Activated naive CD4-positive, alpha-beta T cell (primary cell): ENCODE data around the gene EHBP1L1.
A peak's percentile ranks its signal among the peaks of the same experiment; 100 is the strongest.
"Not testable (repeated sequence)": the region's sequence is repeated elsewhere in the genome, so short reads cannot be mapped to it uniquely, and the experiment has no call there.

Experiments
- DNase-seq, 4 experiments: peaks; one replicate each; lab custom pipeline; 2025; lab: John Stamatoyannopoulos, UW

The EHBP1L1 gene

DNA sequence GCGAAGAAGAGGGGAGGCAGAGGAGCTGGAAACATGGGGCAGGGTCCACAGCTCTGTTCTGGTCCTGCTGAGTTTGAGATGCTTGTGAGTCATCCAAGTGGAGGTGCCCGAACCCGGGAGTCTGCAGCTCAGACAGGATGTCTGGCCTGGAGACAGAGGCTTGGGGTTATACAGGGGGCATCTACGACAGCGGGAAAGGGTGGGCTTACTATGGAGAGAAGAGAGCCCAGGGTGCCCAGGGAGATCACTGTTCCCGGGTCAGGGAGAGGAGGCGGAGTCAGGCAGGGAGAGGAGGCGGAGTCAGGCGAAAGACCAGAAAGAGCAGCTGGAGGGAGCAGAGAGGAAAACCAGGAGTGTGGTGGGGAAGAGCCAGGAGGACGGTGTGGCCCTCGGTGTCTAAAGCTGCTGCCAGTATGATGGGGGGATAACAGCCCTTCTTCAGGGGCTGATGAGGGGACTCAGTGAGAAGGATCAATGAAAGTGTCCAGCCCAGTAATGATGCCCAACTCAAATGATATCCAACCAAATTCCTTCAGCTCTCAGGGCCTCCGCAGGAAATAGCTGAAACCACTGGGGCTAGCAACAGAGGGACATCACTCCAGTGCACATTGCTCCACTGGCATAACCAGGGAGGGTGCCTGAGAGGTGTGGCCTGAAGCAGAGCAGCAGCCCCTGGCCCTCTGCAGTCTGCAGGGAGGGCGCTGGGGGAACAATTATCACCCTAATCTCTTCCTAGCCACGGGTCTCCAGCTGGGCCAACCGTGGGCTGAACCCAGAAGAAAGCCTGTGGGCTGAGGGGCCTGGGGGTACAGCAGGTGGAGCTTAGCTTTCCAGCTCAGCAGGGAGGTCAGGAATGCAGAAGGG is 15.1 kb upstream of the EHBP1L1 start:
- no peak for DNase-seq

DNA sequence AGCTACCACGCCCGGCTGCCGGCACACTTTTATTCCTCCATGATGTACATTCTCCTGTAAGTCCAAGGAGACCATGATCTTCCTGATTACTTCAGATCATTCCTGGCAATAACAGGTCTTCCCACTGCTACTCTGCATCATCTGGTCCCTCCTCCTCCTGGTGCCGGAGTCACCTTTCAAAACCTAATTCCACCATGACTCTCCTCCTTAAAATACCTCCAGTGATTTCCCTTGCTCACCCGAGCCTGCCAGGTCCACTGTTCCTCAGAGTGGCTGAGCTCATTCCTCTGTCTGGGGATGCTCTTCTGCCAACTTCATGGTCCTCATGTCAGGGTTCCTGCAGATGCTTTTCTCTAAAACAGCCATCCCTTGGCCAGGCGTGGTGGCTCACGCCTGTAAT is 13.8 kb upstream of the EHBP1L1 start:
- DNase-seq, result no peak

DNA sequence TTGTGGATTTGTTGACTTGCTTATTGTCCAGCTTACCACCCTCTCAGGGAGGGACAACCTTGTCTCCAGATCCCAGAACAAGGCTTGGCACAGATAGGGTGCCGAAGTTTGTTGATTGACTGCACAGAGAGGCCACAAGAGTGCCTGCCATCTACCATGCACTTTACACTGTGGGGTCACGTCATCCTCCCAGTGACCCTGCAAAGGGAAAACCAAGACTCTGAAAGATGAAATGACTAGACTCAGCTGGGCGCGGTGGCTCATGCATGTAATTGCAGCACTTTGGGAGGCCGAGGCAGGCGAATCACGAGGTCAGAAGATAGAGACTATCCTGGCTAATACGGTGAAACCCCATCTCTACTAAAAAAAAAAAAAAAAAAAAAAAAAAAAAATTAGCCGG is 13.1 kb upstream of the EHBP1L1 start:
- no peak for DNase-seq

DNA sequence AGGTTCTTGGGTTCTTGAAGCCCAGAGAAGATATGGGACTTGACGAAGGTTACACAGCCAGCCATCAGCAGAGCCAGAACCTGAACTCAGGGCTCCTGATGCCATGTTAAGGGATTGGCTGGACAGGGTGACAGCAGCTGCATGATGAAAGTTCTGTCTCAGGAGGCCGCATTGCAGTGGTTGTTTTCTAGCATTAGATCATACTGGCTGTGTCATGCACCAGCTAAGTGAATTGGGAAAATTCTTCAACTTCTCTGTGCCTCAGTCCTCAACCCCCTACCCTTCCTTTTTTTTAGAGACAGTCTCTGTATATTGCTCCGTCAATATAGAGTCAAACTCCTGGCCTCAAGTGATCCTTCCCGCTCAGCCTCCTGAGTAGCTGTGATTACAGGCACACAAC is 12.3 kb upstream of the EHBP1L1 start:
- no peak for DNase-seq

DNA sequence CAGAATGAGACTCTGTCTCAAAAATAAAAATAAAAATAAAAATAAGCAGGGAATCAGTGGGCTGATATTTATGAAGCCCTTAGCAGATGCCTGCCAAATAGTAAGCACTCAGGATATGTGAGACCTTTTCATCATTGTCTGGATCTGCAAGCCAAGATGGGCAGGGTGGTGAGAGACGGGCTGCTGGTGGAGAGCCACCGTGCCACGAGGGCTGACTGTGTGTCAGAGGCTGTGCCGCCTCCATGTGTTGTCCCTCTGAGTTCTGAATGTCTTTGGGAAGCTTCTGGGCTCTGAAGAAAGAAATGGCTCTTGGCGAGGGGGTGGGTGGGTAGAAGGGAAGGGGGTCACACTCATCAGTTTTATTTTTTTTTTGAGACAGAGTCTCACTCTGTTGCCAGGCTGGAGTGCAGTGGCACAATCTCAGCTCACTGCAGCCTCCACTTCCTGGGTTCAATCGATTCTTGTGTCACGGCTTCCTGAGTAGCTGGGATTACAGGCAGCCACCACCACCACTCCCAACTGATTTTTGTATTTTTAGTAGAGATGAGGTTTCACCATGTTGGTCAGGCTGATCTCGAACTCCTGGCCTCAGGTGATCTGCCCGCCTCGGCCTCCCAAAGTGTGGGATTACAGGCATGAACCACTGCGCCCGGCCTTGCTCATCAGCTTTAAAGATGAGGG is 10.8 kb upstream of the EHBP1L1 start:
- DNase-seq, result not testable (repeated sequence)

DNA sequence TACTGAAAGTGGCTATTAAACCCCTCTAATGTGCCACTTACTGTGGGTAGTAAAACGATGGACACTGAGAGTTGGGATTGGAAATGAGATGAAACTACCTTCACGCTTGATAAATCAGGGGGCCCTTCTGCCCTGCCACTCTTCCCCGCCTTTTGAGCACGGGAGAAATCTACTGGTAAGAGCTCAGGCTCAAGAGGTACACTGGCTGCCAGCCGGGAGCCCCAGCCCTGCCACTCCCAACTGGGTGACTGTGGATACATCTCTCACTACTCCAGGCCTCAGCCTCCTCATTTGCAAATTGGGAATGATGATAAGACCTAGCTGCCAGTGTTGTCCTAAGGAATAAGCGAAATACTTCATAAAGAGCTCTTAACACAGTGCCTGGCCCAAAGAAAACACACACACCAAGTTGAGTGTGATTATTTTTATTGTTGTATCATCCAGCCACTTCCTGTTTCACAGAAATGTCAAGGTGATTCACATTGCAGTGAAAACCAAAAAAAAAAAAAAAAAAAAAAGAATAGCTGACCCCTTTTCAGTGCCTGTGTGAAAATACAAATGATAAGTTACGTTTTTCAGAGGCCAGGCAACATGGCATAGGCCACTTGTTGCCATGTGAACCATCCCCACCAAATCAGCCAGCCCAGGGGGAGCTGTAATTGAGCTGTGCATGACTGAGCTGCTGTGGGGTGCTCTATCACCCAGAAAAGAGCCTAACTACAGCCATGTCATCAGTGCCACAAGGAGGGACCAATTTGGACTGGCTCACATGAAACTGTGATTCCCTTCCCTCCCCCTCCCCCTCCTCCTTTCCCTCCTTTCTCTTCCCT is 10.0 kb upstream of the EHBP1L1 start:
- no peak for DNase-seq

DNA sequence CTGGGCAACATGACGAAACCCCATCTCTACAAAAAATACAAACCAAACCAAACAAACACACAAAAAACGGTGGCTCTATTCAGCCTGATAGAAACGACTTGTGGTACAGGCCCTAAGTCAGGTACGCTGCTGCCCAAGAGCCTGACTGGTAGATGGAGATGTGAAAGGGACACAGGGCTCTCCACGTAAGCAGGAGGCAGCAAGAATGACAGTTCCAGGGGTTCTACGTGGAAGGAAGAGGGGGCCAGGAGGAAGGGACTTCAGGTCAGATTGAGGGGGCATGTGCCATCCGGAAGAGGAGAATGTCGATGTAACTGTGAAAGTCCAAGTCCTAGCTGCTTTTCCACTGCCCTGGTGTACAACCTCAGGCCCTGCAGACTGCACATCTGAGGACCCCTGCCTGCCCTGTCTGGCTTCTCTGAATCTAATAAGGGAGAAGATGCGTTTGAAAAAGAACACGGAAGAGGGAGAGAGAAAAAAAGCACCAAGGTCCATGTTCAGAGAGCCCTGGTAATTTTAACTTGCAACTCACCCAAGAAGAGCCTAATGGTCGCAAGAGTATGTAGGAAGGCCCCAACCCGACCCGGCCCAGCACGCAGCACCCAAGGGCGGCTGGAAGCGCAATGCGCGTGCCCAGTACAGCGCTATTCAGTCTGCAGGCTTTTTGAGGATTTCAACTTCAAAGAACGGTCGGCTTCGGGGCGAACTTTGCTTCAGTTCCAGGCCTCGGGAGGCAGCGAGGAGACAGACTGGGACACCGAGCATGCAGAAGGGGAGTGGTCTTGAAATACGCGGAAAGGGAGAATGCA is 6.5 kb upstream of the EHBP1L1 start:
- DNase-seq, result peak in 2 of 4 experiments; percentile 69 to 77

DNA sequence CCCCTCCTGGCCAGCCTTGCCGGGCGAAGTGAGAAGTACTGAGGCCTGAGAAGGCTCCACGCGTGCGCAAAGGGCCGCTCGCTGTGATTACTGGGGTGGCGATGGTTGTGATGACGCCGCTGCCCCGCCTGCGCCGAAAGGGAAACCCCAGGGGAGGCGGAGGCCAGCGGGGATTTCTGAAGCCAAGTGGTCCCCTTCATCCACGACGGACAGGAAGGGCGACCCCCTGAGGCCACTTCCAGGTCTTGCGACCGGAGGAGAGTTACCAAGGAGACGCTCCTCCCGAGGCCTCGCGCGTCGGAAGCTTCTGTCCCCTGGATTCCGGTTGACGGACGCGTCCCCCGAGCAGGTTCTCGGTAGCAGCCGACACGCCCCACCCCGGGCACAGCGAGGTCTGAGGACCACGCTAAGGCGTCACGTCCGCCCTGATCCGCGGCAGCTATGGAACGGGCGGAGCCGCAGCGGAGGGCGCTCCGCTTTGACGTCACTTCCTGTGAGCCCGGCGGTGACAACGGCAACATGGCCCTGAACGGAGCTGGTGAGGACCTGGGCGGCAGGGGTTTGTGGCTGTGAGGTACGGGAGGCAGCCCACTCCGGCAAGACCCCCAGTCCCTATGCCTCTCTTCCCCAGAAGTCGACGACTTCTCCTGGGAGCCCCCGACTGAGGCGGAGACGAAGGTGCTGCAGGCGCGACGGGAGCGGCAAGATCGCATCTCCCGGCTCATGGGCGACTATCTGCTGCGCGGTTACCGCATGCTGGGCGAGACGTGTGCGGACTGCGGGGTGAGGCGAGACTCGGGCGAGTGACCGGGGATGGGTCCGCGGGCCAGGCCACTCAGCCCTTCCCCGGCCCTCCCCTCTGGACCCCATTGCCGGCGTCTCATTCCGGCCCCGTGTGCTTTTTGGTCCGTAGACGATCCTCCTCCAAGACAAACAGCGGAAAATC is 5.6 kb upstream of the EHBP1L1 start, which contains the start of gene ZNRD2:
TSS of gene ZNRD2 (plus strand) at position 505 of the 946 bp plus-strand sequence. CDS start at position 520, 15 bp downstream.
- peak; percentile 97 to 99 (median 98) for DNase-seq

DNA sequence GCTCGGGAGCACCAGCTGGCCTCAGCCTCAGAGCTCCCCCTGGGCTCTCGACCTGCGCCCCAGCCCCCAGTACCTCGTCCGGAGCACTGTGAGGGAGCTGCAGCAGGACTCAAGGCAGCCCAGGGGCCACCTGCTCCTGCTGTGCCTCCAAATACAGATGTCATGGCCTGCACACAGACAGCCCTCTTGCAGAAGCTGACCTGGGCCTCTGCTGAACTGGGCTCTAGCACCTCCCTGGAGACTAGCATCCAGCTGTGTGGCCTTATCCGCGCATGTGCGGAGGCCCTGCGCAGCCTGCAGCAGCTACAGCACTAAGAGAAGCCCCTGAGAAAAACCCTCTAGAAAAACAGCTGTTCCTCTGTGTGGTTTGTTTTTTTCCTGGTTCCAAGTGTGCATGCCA is 4.4 kb upstream of the EHBP1L1 start:
- DNase-seq, result no peak

DNA sequence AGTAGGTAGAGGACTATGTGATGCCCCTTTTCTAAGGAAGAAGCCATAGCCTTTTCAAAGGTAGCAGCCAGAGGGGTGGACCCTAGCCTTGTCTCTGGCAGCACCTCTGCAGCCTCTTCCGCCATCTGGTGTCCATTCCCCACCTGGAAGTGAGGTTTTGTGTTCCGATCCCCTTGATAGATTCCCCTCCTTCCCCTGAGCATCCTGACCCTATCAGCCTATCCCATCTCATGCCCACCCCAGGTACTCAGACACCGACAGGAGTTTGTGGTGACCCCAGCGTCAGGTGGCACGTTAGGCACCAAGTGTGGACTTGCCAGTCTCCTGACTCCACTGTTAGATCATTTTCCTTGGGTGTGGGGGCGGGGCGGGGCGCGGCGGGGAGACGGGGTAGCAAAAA is 3.9 kb upstream of the EHBP1L1 start:
- no peak for DNase-seq

DNA sequence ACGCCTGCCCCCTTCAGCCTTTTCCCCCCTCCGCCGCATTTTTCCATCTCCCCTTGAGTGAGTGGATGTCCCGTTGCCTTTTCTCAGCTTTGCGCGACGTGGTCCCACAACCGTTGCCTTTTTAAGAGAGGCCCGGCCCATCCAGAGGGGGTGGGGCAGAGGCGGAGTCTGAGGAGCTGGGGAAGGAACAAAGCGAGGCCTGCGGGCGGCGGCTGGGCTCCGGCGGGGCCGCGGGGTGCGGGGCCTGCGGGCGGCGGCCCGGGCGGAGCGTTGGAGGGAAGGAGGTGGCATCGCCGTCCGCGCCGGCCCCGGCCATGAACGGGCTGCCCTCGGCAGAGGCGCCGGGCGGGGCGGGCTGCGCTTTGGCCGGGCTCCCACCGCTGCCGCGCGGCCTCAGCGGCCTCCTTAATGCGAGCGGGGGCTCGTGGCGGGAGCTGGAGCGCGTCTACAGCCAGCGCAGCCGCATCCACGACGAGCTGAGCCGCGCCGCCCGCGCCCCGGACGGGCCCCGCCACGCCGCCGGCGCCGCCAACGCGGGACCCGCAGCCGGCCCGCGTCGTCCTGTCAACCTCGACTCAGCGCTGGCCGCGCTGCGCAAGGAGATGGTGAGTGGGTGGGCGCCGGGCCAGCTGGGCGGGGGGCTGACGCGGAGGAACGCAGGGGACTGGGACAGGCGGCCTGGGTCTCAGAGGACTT is 3.3 kb upstream of the EHBP1L1 start, which contains the start of gene FAM89B:
TSS of gene FAM89B (plus strand) at position 183 of the 696 bp plus-strand sequence. CDS start at position 315, 132 bp downstream.
- peak; percentile 39 to 87 (median 69) for DNase-seq

DNA sequence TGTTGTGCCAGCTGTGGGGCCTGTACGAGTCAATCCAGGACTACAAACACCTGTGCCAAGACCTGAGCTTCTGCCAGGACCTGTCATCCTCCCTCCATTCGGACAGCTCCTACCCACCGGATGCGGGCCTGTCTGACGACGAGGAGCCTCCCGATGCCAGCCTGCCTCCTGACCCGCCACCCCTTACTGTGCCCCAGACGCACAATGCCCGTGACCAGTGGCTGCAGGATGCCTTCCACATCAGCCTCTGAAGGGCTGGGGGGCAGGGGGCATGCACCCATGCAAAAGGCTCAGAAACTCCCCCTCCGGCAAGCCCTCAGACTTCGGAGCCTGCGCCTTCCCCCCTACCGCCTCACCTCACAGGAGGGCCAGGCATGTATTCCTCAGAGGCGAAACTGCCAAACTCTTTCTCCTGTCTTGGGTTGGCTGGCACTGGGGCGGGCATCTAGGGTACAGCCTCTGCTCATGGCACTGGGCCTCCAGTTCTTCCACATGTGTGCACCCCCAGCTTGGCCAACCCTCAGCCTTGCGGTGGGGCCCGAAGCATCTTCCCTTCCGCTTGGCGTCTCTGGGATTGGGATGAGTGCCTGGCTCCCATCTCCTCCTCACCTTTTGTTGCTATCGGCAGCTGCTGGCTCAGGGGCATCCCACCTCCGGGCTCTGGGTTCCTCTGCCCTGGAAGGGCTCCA is 2.3 kb upstream of the EHBP1L1 start:
- DNase-seq, result no peak

DNA sequence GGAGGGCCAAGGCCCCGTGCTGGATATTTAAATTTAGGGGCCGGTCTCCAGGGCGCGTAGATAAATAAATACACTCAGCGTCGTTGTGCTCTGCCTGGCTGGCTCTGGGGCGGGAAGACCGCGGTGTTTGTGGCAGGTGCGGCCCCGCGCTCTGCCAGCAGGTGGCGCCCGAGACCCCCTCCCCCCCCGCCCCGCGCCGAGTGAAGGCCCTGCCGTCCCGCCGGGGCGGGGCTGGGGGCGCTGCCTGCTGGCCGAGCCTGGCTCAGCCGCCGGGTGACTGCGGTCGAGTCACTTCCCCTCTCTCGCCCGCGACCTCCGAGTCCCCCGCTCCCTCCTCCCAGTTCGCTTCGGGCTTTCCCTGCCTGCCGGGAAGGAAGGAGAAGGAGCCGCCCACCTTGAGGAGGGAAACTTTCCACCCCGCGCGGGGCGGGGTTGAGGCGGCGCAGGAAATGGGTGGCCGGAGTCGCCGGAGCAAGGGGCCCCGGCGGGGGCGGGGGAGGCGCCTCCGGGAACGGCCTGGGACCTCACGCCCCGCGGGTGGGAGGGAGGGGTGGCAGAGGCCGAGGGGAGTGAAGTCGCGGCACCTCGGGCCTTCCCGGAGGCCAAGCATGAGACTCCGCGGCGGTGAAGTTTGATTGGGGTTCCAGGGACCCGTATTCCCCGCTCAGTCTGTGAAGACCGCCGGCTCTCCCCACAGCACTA is 1.6 kb upstream of the EHBP1L1 start:
- peak; percentile 67 to 81 (median 72) for DNase-seq

DNA sequence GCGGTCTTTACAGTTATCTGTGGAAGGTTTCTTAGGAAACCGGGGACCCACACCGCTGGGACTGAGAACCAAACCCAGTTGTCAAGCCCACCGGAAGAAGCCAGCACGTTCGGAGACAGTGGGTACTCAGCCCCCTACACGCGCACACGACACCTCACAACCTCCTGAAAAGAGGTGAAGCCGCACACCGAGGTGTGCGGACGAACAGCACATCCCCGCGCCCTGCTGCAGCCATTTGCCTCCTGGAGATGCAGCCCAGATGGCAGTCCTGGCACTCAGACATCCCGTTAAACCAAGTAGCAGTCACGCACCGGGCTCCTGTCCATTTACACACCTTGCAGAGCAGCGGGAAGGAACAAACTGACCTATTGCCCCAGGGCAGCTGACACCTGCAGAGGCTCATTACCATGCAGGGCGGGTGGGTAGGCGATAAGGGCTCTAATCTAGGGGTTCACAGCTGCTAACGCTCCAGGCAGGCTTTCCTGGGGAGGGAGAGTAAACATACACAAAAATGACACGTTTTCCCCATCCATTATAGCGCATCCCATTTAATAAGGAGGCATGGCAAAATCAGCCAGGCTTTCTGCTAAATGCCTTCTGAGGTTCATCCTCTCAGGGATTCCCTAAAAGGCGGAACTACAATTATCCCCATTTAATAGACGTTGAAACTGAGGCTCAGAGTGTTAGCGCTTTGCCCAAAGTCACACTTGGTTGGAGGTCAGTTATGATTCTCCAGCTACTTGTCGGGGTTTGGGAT is 864 bp upstream of the EHBP1L1 start:
- peak in 1 of 4 experiments; percentile 43 for DNase-seq

DNA sequence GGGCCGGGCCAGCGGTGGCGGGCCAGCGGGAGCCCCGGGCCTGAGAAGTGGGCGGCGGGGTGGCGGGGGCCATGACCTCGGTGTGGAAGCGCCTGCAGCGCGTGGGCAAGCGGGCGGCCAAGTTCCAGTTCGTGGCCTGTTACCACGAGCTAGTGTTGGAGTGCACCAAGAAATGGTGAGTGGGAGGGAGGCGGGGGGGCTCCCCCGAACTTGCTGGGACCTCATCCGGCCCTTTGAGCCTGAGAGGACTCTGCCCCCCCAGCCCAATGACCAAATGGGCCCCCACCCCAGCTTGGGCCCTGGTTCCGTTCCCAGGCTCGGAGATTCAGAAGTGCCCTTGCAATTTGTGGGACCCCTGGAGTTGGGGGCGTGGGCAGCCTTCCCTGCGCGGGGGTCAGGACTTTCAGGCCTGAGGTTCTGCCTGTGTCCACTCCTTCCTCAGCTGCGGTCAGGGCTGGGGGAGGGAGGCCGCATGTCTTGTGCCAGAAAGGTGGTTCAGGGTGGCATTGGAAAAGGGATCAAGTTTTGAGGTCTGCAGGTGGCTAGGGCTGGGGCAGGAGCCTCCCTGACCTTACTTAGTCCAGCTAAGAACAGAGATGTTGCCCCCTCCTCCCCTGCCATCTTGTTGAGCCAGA is 496 bp downstream of the EHBP1L1 start:
- no peak for DNase-seq

DNA sequence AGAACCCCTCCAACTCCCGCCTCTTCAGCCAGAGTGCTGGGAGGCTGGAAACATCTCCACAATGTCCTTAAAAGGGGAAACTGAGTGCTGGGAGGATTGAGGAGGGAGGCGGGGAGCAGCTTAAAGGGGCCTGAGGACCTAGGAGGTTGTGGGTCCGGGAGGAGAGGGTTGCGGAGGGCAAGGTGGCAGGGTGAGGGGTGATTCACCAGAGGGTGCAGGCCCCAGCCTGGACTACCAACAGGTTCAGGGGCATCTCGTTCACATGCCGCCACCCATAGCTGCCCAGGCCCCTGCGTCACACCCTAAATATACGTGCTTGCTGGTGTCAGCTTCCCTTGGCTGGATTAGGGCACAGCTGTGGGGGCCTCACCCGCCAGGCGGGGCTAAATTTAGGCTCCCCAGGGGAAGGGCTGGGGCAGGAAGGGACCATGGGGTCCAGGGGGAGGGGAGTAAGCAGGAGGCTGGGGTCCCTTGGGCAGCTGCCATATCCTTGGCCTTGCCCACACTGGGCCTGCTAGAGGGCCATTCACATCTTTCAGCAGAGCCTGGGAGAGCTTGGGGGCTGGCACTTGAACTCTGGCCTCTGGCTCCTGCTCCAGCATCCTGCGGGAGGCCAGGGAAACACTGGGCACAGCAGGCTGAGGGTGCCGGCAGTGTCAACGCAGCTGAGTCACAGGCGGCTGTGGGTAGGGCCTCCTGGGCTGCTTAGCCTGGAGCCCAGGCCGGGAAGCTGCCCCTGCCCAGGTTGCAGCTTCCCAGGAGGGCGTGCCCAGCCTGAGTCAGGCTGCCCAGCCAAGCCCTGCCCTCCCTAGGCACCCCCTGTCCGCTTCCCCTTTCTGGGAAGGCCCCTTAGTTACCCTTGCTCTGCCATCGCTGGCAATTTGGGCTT is 1.3 kb downstream of the EHBP1L1 start:
- DNase-seq, result no peak
